Activated CD8-positive, alpha-beta memory T cell treated with anti-CD3 and anti-CD28 coated beads for 1 hour (primary cell): ENCODE results near the gene SNHG17.
"Not testable (repeated sequence)": the region's sequence is repeated elsewhere in the genome, so short reads cannot be mapped to it uniquely, and the experiment has no call there.

Source experiments
- DNase-seq, 2 donors: peaks; one replicate each; pipeline ENCODE4 v3.0.0-alpha.2; 2020; ENCODE audit warnings: low read depth in 1 of 2; ENCODE audit errors: extremely low read depth in 1 of 2

SNHG17 gene

GRCh38 chr20:38421915-38422314, 13.2 kb downstream of the SNHG17 start:
- DNase-seq = no peak

- no peak for DNase-seq
These were observed 14.6 kb downstream of the SNHG17 start for GRCh38 chr20:38420388-38421085.

GRCh38 chr20:38418509-38419204, 16.5 kb downstream of the SNHG17 start:
- DNase-seq = no peak

GRCh38 chr20:38414769-38415450, 20.2 kb downstream of the SNHG17 start:
- no peak for DNase-seq

- no peak for DNase-seq
These were observed 22.1 kb downstream of the SNHG17 start for GRCh38 chr20:38412877-38413577.

- DNase-seq = not testable (repeated sequence)
These were observed 27.3 kb downstream of the SNHG17 start for GRCh38 chr20:38407822-38408221.

- DNase-seq = no peak
These were observed 27.8 kb downstream of the SNHG17 start for GRCh38 chr20:38407321-38407720.

- DNase-seq = no peak
These were observed 28.7 kb downstream of the SNHG17 start for GRCh38 chr20:38406476-38406875.

GRCh38 chr20:38405132-38405531, 30.0 kb downstream of the SNHG17 start:
- no peak for DNase-seq

- DNase-seq = no peak
These were observed 31.1 kb downstream of the SNHG17 start for GRCh38 chr20:38404016-38404415.

GRCh38 chr20:38402816-38403215, 32.3 kb downstream of the SNHG17 start:
- no peak for DNase-seq

- DNase-seq = no peak
These were observed 33.0 kb downstream of the SNHG17 start for GRCh38 chr20:38402089-38402488.

GRCh38 chr20:38395751-38396395, 39.3 kb downstream of the SNHG17 start:
- not testable (repeated sequence) for DNase-seq

GRCh38 chr20:38395165-38395564, 40.0 kb downstream of the SNHG17 start:
- DNase-seq = no peak

GRCh38 chr20:38393259-38393658, 41.9 kb downstream of the SNHG17 start:
- no peak for DNase-seq

- no peak for DNase-seq
These were observed 42.8 kb downstream of the SNHG17 start for GRCh38 chr20:38392356-38392755.

- DNase-seq = no peak
These were observed 47.2 kb downstream of the SNHG17 start for GRCh38 chr20:38387953-38388352.

- no peak for DNase-seq
These were observed 48.3 kb downstream of the SNHG17 start for GRCh38 chr20:38386851-38387250.

GRCh38 chr20:38386004-38386403, 49.1 kb downstream of the SNHG17 start:
- no peak for DNase-seq

GRCh38 chr20:38383147-38383546, 52.0 kb downstream of the SNHG17 start:
- DNase-seq = no peak

GRCh38 chr20:38377838-38378237, 57.3 kb downstream of the SNHG17 start:
- DNase-seq = not testable (repeated sequence)
